NCI-H2081 (cell line): ENCODE data around the gene OPRM1.

Source experiments
- DNase-seq, 2 experiments: peaks; one replicate each; lab custom pipeline; 2025; lab: John Stamatoyannopoulos, UW

The OPRM1 gene

GRCh38 chr6:154284313-154284853, 245.3 kb downstream of the OPRM1 start:
- no peak for DNase-seq

- DNase-seq = no peak
Measured at GRCh38 chr6:154285826-154286225, 246.8 kb downstream of the OPRM1 start.

DNA sequence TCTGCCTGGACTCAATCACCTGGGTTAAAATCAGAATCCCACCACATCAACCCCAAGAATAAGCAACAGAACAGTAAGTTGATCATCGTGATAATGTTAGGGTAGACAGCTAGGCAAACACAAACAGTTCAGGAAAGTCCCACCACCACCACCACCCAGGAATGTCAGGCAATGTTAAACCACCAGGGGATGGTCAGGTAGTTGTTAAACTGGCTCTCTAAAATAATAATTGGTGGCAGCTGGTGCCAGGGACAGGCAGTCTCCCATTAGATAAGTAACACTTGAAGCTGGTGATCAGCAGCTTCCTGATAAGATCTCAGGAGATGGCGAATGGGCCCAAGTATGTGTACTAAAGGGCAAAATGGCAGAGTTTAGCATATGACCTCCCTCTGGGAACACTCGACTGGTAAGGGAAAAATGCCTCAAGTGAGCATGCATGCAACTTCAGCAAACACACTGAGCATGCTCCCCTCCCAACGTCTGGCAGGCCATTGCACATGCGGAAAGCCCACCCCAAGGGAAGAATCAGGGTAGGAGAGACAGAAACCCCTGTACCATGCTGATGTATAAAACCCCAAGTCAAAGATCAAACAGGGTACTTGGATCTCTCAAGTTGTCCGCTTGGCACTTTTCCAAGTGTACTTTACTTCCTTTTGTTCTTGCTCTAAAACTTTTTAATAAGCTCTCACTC, 250.9 kb downstream of the OPRM1 start:
- no peak for DNase-seq

- DNase-seq = no peak
Measured at GRCh38 chr6:154292066-154292465, 253.0 kb downstream of the OPRM1 start.

- DNase-seq = no peak
Measured at GRCh38 chr6:154292855-154293519, 253.9 kb downstream of the OPRM1 start.

GRCh38 chr6:154295733-154296132, 256.7 kb downstream of the OPRM1 start:
- DNase-seq = no peak
